Stomach (tissue), 9 donors: Measurements from ENCODE around the gene KARS1. TPM values are rescaled to one million over a fixed set of nuclear protein-coding genes. Genes with fewer than 3 reads are reported as not detected.

ENCODE experiments used
- DNase-seq, 2 donors: peaks; one replicate each; pipeline versions ENCODE4 v3.0.0 to v3.0.0-alpha.2; 2013 to 2019
- H3K27ac ChIP-seq, 5 donors: fragments of 200-600 bp in 4 of 5; sonication (generic) in 4 of 5; one replicate each; pipeline ENCODE4 v1.5.1; 2013 to 2019; ENCODE audit warnings: mild to moderate bottlenecking in 1 of 5, moderate library complexity in 1 of 5
- H3K27me3 ChIP-seq, 3 donors: fragments of 200-600 bp; sonication (generic); one replicate each; pipeline ENCODE4 v1.5.1; 2017 to 2019; ENCODE audit warnings: mixed run types in 1 of 3
- H3K36me3 ChIP-seq, 4 donors: fragments of 200-600 bp; sonication (generic); 1 replicate in 3 of 4; 2 replicates in 1 of 4; pipeline ENCODE4 v1.5.1; 2016 to 2019
- H3K4me1 ChIP-seq, 4 donors: fragments of 200-600 bp; sonication (generic); one replicate each; pipeline ENCODE4 v1.5.1; 2016 to 2019
- H3K4me3 ChIP-seq, 4 donors: fragments of 200-600 bp; sonication (generic) in 3 of 4; one replicate each; pipeline ENCODE4 v1.5.1; 2016 to 2019; ENCODE audit warnings: mild to moderate bottlenecking in 1 of 4
- H3K9me3 ChIP-seq, 4 donors: fragments of 200-600 bp; sonication (generic); one replicate each; pipeline ENCODE4 v1.5.1; 2016 to 2019
- EP300 ChIP-seq: sonication (generic); formaldehyde crosslinking; IDR thresholded peaks from one replicate; pipeline ENCODE4 v1.6.1; 2017; ENCODE audit warnings: antibody characterized with exemption
- POLR2A ChIP-seq, 4 donors: fragments of 450-650 bp; IDR thresholded peaks; one replicate each; pipeline ENCODE4 v1.6.1; 2016; ENCODE audit warnings: antibody characterized with exemption in 4 of 4, control low read depth in 2 of 4, mild to moderate bottlenecking in 1 of 4, moderate library complexity in 1 of 4
- POLR2AphosphoS5 ChIP-seq, 3 donors: sonication (generic); formaldehyde crosslinking; IDR thresholded peaks; one replicate each; pipeline ENCODE4 v1.6.1; 2016; ENCODE audit warnings: antibody characterized with exemption in 3 of 3
- WGBS, 5 donors: extraction: QIAGEN DNeasy Blood & Tissue Kit in 3 of 5; methylation state at CpG; one replicate each; pipeline versions ENCODE4 v1.1.5 to v1.1.7; 2013 to 2018; 5-methylcytosine and 5-hydroxymethylcytosine counted together
- intact Hi-C: fragments of 100-400 bp; cut with DNase I; formaldehyde crosslinking; loops from one replicate; pipeline ENCODE4 v1.15.1; 2023; ENCODE audit warnings: low total_unique reads
- polyA plus RNA-seq, 3 donors: library from polyadenylated mRNA; stranded (reverse); fragments of 200-250 nt; gene quantifications; one replicate each; pipeline ENCODE4 v1.2.3, GENCODE V29; 2013
- total RNA-seq, 5 donors: library from RNA; depleted of rRNA; stranded (reverse); fragments of >200 nt; gene quantifications; one replicate each; pipeline versions ENCODE4 v1.1.0 to v1.2.3, GENCODE V29; 2014 to 2016
- TF ChIP-seq, protein P1 (sequence below), 7 experiments: fragments of 450-650 bp in 4 of 7; fragments of 200-600 bp in 3 of 7; sonication (generic) in 3 of 7; IDR thresholded peaks; one replicate each; pipeline ENCODE4 v1.5.1; 2016 to 2019; ENCODE audit warnings: antibody characterized with exemption in 7 of 7, control low read depth in 2 of 7, mild to moderate bottlenecking in 1 of 7
- donor health status: healthy with polysubstance abuse.
- donor health status: Bipolar disorder and iron deficiency.
- donor health status: healthy.

The KARS1 gene
- total and polyA plus RNA-seq, 8 donors: 81.2 to 196 (median 92.7) TPM

- H3K27me3 ChIP-seq: no peaks in the 10 kb centered on the region
- H3K4me3 ChIP-seq: no peak overlapping the region
- whole genome bisulfite sequencing, 5 donors: 73 to 90% (median 84%) methylated on average over 7 of the region's 7 CpGs
- H3K9me3 ChIP-seq: no peaks in the 10 kb centered on the region
- TF ChIP-seq POLR2A (IDR thresholded peaks at IDR 0.05): no peak
- no peak for TF ChIP-seq POLR2AphosphoS5 (IDR thresholded peaks at IDR 0.05)
- no peak for TF ChIP-seq EP300
- TF ChIP-seq, protein P1, sequence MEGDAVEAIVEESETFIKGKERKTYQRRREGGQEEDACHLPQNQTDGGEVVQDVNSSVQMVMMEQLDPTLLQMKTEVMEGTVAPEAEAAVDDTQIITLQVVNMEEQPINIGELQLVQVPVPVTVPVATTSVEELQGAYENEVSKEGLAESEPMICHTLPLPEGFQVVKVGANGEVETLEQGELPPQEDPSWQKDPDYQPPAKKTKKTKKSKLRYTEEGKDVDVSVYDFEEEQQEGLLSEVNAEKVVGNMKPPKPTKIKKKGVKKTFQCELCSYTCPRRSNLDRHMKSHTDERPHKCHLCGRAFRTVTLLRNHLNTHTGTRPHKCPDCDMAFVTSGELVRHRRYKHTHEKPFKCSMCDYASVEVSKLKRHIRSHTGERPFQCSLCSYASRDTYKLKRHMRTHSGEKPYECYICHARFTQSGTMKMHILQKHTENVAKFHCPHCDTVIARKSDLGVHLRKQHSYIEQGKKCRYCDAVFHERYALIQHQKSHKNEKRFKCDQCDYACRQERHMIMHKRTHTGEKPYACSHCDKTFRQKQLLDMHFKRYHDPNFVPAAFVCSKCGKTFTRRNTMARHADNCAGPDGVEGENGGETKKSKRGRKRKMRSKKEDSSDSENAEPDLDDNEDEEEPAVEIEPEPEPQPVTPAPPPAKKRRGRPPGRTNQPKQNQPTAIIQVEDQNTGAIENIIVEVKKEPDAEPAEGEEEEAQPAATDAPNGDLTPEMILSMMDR (IDR thresholded peaks at IDR 0.05): no peak
- H3K27ac ChIP-seq: no peak overlapping the region
- peaks cover 30 to 70% (median 64%) of the 10 kb centered on the region in 4 donors for H3K36me3 ChIP-seq
- H3K4me1 ChIP-seq: peaks cover 0 to 3% (median 0%) of the 10 kb centered on the region in 4 donors
- intact Hi-C loops: no loop called here
- no peak for DNase-seq
Measured at GRCh38 chr16:75579281-75579834, 68.1 kb downstream of the KARS1 start.

- Histone ChIP-seq H3K36me3 (peaks cover 37 to 77% (median 70%) of the 10 kb centered on the region in 4 donors), H3K27ac (no peak overlapping the region), H3K27me3 (no peaks in the 10 kb centered on the region), H3K4me3 (no peak overlapping the region), H3K4me1 (peaks cover 0 to 3% (median under 1%) of the 10 kb centered on the region in 4 donors), H3K9me3 (no peaks in the 10 kb centered on the region)
- intact Hi-C loops: no loop called here
- TF ChIP-seq EP300 (no peak), POLR2AphosphoS5 (IDR thresholded peaks at IDR 0.05) (no peak), POLR2A (IDR thresholded peaks at IDR 0.05) (no peak)
- TF ChIP-seq, protein P1 (IDR thresholded peaks at IDR 0.05): no peak
- 92 to 100% (median 94%) methylated on average over 2 of the region's 2 CpGs for WGBS, 5 donors
- DNase-seq: no peak
Measured at GRCh38 chr16:75578725-75579124, 68.7 kb downstream of the KARS1 start.

- H3K27me3 ChIP-seq: no peaks in the 10 kb centered on the region
- intact Hi-C loops: no loop called here
- peaks cover 42 to 82% (median 75%) of the 10 kb centered on the region in 4 donors for H3K36me3 ChIP-seq
- no peak overlapping the region for H3K4me3 ChIP-seq
- no peak for TF ChIP-seq POLR2A (IDR thresholded peaks at IDR 0.05)
- H3K4me1 ChIP-seq: peaks cover 0 to 7% (median 3%) of the 10 kb centered on the region in 4 donors
- DNase-seq: no peak
- no peaks in the 10 kb centered on the region for H3K9me3 ChIP-seq
- WGBS, 5 donors: 94 to 97% (median 95%) methylated on average over 7 of the region's 7 CpGs
- H3K27ac ChIP-seq: no peak overlapping the region
Measured at GRCh38 chr16:75578212-75578611, 69.3 kb downstream of the KARS1 start.

Other genes with a start within 250 kb of the KARS1 start
- 100 to 1,000 TPM in 1 of 5 donors, 10 to 100 TPM in 3, not detected in 1; 25.8 to 104 (median 63.9) TPM for gene CFDP1, start 214.2 kb downstream of the KARS1 start, total RNA-seq
- gene CFDP1, start 214.2 kb downstream of the KARS1 start, polyA plus RNA-seq: 100 to 1,000 TPM in 1 of 3 donors, 10 to 100 TPM in 2; 49.4 to 126 (median 60.7) TPM
- gene TMEM170A, start 183.0 kb downstream of the KARS1 start, total RNA-seq: 100 to 1,000 TPM in 1 of 5 donors, 10 to 100 TPM in 3, 1 to 10 TPM in 1; 7.6 to 134 (median 12.0) TPM
- gene TMEM170A, start 183.0 kb downstream of the KARS1 start, polyA plus RNA-seq: 1 to 10 TPM; 3.6 to 4.1 (median 3.7) TPM
- gene CHST6, start 152.2 kb downstream of the KARS1 start, total RNA-seq: under 1 TPM in 2 of 5 donors, not detected in 3; 0.29 to 0.73 TPM
- under 1 TPM in 1 of 3 donors, not detected in 2; 0.23 TPM for gene CHST6, start 152.2 kb downstream of the KARS1 start, polyA plus RNA-seq
- gene CHST5, start 111.6 kb downstream of the KARS1 start, total RNA-seq: 10 to 100 TPM in 1 of 5 donors, 1 to 10 TPM in 3, not detected in 1; 1.1 to 23.2 (median 3.0) TPM
- gene CHST5, start 111.6 kb downstream of the KARS1 start, polyA plus RNA-seq: under 1 TPM in 1 of 3 donors, not detected in 2; 0.05 TPM
- 10 to 100 TPM in 2 of 5 donors, 1 to 10 TPM in 2, not detected in 1; 4.6 to 14.1 (median 11.2) TPM for gene TMEM231, start 91.4 kb downstream of the KARS1 start, total RNA-seq
- gene TMEM231, start 91.4 kb downstream of the KARS1 start, polyA plus RNA-seq: 1 to 10 TPM; 1.1 to 2.9 (median 1.5) TPM
- 100 to 1,000 TPM in 2 of 5 donors, 10 to 100 TPM in 3; 29.8 to 192 (median 81.4) TPM for gene GABARAPL2, start 81.3 kb downstream of the KARS1 start, total RNA-seq
- 100 to 1,000 TPM in 2 of 3 donors, 10 to 100 TPM in 1; 83.4 to 198 (median 171) TPM for gene GABARAPL2, start 81.3 kb downstream of the KARS1 start, polyA plus RNA-seq
- 10 to 100 TPM in 3 of 5 donors, 1 to 10 TPM in 1, under 1 TPM in 1; 0.58 to 69.8 (median 25.8) TPM for gene ADAT1, start 24.4 kb downstream of the KARS1 start, total RNA-seq
- 10 to 100 TPM in 1 of 3 donors, 1 to 10 TPM in 2; 6.0 to 18.2 (median 7.8) TPM for gene ADAT1, start 24.4 kb downstream of the KARS1 start, polyA plus RNA-seq
- 10 to 100 TPM; 17.1 to 58.3 (median 43.7) TPM for gene TERF2IP, start 108 bp upstream of the KARS1 start, total RNA-seq
- 10 to 100 TPM; 30.0 to 37.3 (median 31.1) TPM for gene TERF2IP, start 108 bp upstream of the KARS1 start, polyA plus RNA-seq
- gene CPHXL2, start 29.3 kb upstream of the KARS1 start, total RNA-seq: not detected
- not detected for gene CPHXL2, start 29.3 kb upstream of the KARS1 start, polyA plus RNA-seq
- gene DUXB, start 53.8 kb upstream of the KARS1 start, total RNA-seq: not detected
- gene DUXB, start 53.8 kb upstream of the KARS1 start, polyA plus RNA-seq: not detected
- not detected for gene CPHXL, start 78.8 kb upstream of the KARS1 start, total RNA-seq
- gene CPHXL, start 78.8 kb upstream of the KARS1 start, polyA plus RNA-seq: not detected